Suprapubic skin (tissue), 4 donors: ENCODE measurements around the gene THTPA. TPM values are rescaled to one million over a fixed set of nuclear protein-coding genes. Genes with fewer than 3 reads are reported as not detected.
A peak's percentile ranks its signal among the peaks of the same experiment; 100 is the strongest.
"Not testable (repeated sequence)": the region's sequence is repeated elsewhere in the genome, so short reads cannot be mapped to it uniquely, and the experiment has no call there.

Source experiments
- DNase-seq, 2 donors: peaks; one replicate each; pipeline ENCODE4 v3.0.0-alpha.2; 2019; ENCODE audit warnings: low spot score in 2 of 2
- H3K27ac ChIP-seq: fragments of 200-600 bp; sonication (generic); one replicate; pipeline ENCODE4 v1.5.1; 2019
- H3K27me3 ChIP-seq: fragments of 200-600 bp; sonication (generic); one replicate; pipeline ENCODE4 v1.5.1; 2019
- H3K36me3 ChIP-seq: fragments of 200-600 bp; sonication (generic); one replicate; pipeline ENCODE4 v1.5.1; 2019
- H3K4me1 ChIP-seq: fragments of 200-600 bp; sonication (generic); one replicate; pipeline ENCODE4 v1.5.1; 2019
- H3K4me3 ChIP-seq: fragments of 200-600 bp; sonication (generic); one replicate; pipeline ENCODE4 v1.5.1; 2019; ENCODE audit warnings: mild to moderate bottlenecking
- H3K9me3 ChIP-seq: fragments of 200-600 bp; sonication (generic); one replicate; pipeline ENCODE4 v1.5.1; 2019
- CTCF ChIP-seq, 2 donors: fragments of 200-600 bp in 1 of 2; fragments of 450-650 bp in 1 of 2; sonication (generic) in 1 of 2; IDR thresholded peaks; one replicate each; pipeline ENCODE4 v1.5.1; 2016 to 2019; ENCODE audit warnings: antibody characterized with exemption in 2 of 2, mild to moderate bottlenecking in 1 of 2, moderate library complexity in 1 of 2
- EP300 ChIP-seq: sonication (generic); formaldehyde crosslinking; IDR thresholded peaks from one replicate; pipeline ENCODE4 v1.6.1; 2017; ENCODE audit warnings: antibody characterized with exemption
- POLR2A ChIP-seq, 2 donors: fragments of 450-650 bp; IDR thresholded peaks; one replicate each; pipeline ENCODE4 v1.6.1; 2017; ENCODE audit warnings: antibody characterized with exemption in 2 of 2, mild to moderate bottlenecking in 2 of 2, moderate library complexity in 2 of 2
- POLR2AphosphoS5 ChIP-seq, 3 donors: sonication (generic); formaldehyde crosslinking; IDR thresholded peaks; one replicate each; pipeline ENCODE4 v1.6.1; 2017; ENCODE audit warnings: antibody characterized with exemption in 3 of 3
- WGBS: methylation state at CpG from one replicate; pipeline ENCODE4 v1.1.5; 2018; 5-methylcytosine and 5-hydroxymethylcytosine counted together
- total RNA-seq, 4 donors: library from RNA; depleted of rRNA; stranded (reverse); fragments of >200 nt; gene quantifications; one replicate each; pipeline ENCODE4 v1.1.0, GENCODE V29; 2016

The THTPA gene
- total RNA-seq, 4 donors from 2014 or later: 7.0 to 16.7 (median 11.8) TPM

- no peak for TF ChIP-seq POLR2A (IDR thresholded peaks at IDR 0.05)
- peak; percentile 41 to 57 for TF ChIP-seq CTCF (IDR thresholded peaks at IDR 0.05)
- H3K9me3 ChIP-seq: no peaks in the 10 kb centered on the region
- H3K27me3 ChIP-seq: peaks cover 4% of the 10 kb centered on the region
- WGBS: 34% methylated on average over 4 of the region's 5 CpGs
- no peaks in the 10 kb centered on the region for H3K36me3 ChIP-seq
- H3K27ac ChIP-seq: no peak overlapping the region
- no peak overlapping the region for H3K4me3 ChIP-seq
- DNase-seq: peak in 1 of 2 donors; percentile 89
- H3K4me1 ChIP-seq: peaks cover 6% of the 10 kb centered on the region
Observed at GRCh38 chr14:23588884-23589598, 33.0 kb downstream of the THTPA start.

- peaks cover 4% of the 10 kb centered on the region for H3K27me3 ChIP-seq
- H3K4me3 ChIP-seq: no peak overlapping the region
- H3K36me3 ChIP-seq: no peaks in the 10 kb centered on the region
- 89% methylated on average over 2 of the region's 2 CpGs for WGBS
- no peak overlapping the region for H3K27ac ChIP-seq
- H3K4me1 ChIP-seq: peaks cover 6% of the 10 kb centered on the region
- no peak for TF ChIP-seq EP300
- TF ChIP-seq POLR2A (IDR thresholded peaks at IDR 0.05): no peak
- TF ChIP-seq POLR2AphosphoS5 (IDR thresholded peaks at IDR 0.05): no peak
- TF ChIP-seq CTCF (IDR thresholded peaks at IDR 0.05): no peak
- no peak for DNase-seq
- no peaks in the 10 kb centered on the region for H3K9me3 ChIP-seq
Observed at GRCh38 chr14:23589606-23590005, 33.5 kb downstream of the THTPA start.

- Histone ChIP-seq H3K36me3 (no peaks in the 10 kb centered on the region), H3K4me1 (peaks cover 6% of the 10 kb centered on the region), H3K9me3 (no peaks in the 10 kb centered on the region), H3K27me3 (no peaks in the 10 kb centered on the region), H3K4me3 (no peak overlapping the region), H3K27ac (no peak overlapping the region)
- no peak for TF ChIP-seq POLR2A (IDR thresholded peaks at IDR 0.05)
- TF ChIP-seq CTCF (IDR thresholded peaks at IDR 0.05): no peak
- TF ChIP-seq POLR2AphosphoS5 (IDR thresholded peaks at IDR 0.05): no peak
- no peak for TF ChIP-seq EP300
- WGBS: 86% methylated on average over 4 of the region's 4 CpGs
- DNase-seq: no peak
Observed at GRCh38 chr14:23590198-23590597, 34.1 kb downstream of the THTPA start.

GRCh38 chr14:23594191-23594590 is 38.1 kb downstream of the THTPA start:
- H3K36me3 ChIP-seq, H3K27ac ChIP-seq, H3K27me3 ChIP-seq, H3K4me1 ChIP-seq, DNase-seq, H3K4me3 ChIP-seq, H3K9me3 ChIP-seq: not testable (repeated sequence)
- 85% methylated on average over 3 of the region's 3 CpGs for WGBS

- no peak overlapping the region for H3K4me3 ChIP-seq
- no peaks in the 10 kb centered on the region for H3K36me3 ChIP-seq
- H3K4me1 ChIP-seq: no peaks in the 10 kb centered on the region
- no peak overlapping the region for H3K27ac ChIP-seq
- no peak for TF ChIP-seq EP300
- no peak for TF ChIP-seq POLR2A (IDR thresholded peaks at IDR 0.05)
- no peak for TF ChIP-seq POLR2AphosphoS5 (IDR thresholded peaks at IDR 0.05)
- no peak for TF ChIP-seq CTCF (IDR thresholded peaks at IDR 0.05)
- 73% methylated on average over 2 of the region's 2 CpGs for WGBS
- H3K9me3 ChIP-seq: no peaks in the 10 kb centered on the region
- H3K27me3 ChIP-seq: no peaks in the 10 kb centered on the region
- DNase-seq: no peak
Observed at GRCh38 chr14:23600322-23600707, 44.2 kb downstream of the THTPA start.

GRCh38 chr14:23600806-23601205 is 44.7 kb downstream of the THTPA start:
- no peaks in the 10 kb centered on the region for H3K27me3 ChIP-seq
- H3K4me1 ChIP-seq: no peaks in the 10 kb centered on the region
- no peak overlapping the region for H3K27ac ChIP-seq
- no peak for DNase-seq
- TF ChIP-seq EP300: no peak
- no peak for TF ChIP-seq POLR2A (IDR thresholded peaks at IDR 0.05)
- no peak for TF ChIP-seq POLR2AphosphoS5 (IDR thresholded peaks at IDR 0.05)
- TF ChIP-seq CTCF (IDR thresholded peaks at IDR 0.05): no peak
- WGBS: 94% methylated on average over 1 of the region's 1 CpG
- H3K9me3 ChIP-seq: no peaks in the 10 kb centered on the region
- H3K4me3 ChIP-seq: no peak overlapping the region
- H3K36me3 ChIP-seq: no peaks in the 10 kb centered on the region
